K562 (cell line): ENCODE results near the gene MATCAP1. TPM values are rescaled to one million over a fixed set of nuclear protein-coding genes. Genes with fewer than 3 reads are reported as not detected.

Experiments
- ATAC-seq: fragments of 200-7000 bp; cut with Tn5 transposase; 3 replicates; pipeline ENCODE4 v1.9.1; 2020; ENCODE audit warnings: moderate library complexity
- BruUV-seq: library from RNA; stranded (reverse); fragments of 400-500 nt; replicated peaks from 2 replicates; lab custom pipeline; 2021; lab: Mats Ljungman, UMichigan
- CTCF ChIA-PET: fragments of 300-600 bp; formaldehyde crosslinking; extraction: SDS; loops from one replicate; lab custom pipeline; 2021; ENCODE audit warnings: low intra/inter-chr PET ratio; lab: Yijun Ruan, JAX
- POLR2A ChIA-PET: fragments of 300-600, 350-650 bp; sonication (Branson Sonifier 250); formaldehyde crosslinking; extraction: SDS; loops from one replicate; lab custom pipeline; 2021; ENCODE audit warnings: antibody characterized with exemption, inconsistent platforms; lab: Yijun Ruan, JAX
- DNase-seq, 4 experiments: peaks; one replicate each; pipeline versions ENCODE4 v3.0.0 to v3.0.0-alpha.2; 2011 to 2018; ENCODE audit warnings: low spot score in 3 of 4, mixed read lengths in 3 of 4; ENCODE audit errors: extremely low read depth in 1 of 4
- FAIRE-seq: peaks from 2 replicates; lab custom pipeline; 2011; peaks lifted over from hg19 to GRCh38; lab: Jason Lieb, UNC
- H2AFZ ChIP-seq: 2 replicates; pipeline ENCODE4 v1.6.0; 2011; ENCODE audit warnings: low read depth, low read length, control low read depth, inconsistent platforms
- H3K27ac ChIP-seq: fragments of 200-600 bp; 3 replicates; pipeline ENCODE4 v1.8.0; 2011; ENCODE audit warnings: low read depth, mild to moderate bottlenecking, control low read depth, inconsistent platforms, low read length, moderate library complexity, mixed read lengths; ENCODE audit errors: extremely low read depth
- H3K27me3 ChIP-seq, 2 experiments: fragments of 300-600 bp in 1 of 2; 2 replicates in 1 of 2; 3 replicates in 1 of 2; pipeline versions ENCODE4 v1.6.0 to v1.8.0; 2011; ENCODE audit warnings: inconsistent platforms in 2 of 2, low read length in 2 of 2, mild to moderate bottlenecking in 1 of 2, mixed read lengths in 1 of 2, moderate library complexity in 1 of 2; ENCODE audit not compliant: control insufficient read depth in 2 of 2, insufficient read depth in 2 of 2
- H3K36me3 ChIP-seq: fragments of 300-600 bp; 3 replicates; pipeline ENCODE4 v1.8.0; 2011; ENCODE audit warnings: mild to moderate bottlenecking, low read length, inconsistent platforms; ENCODE audit not compliant: control insufficient read depth, insufficient read depth
- H3K4me1 ChIP-seq, 2 experiments: fragments of 200-600 bp in 1 of 2; replicated peaks in 1 of 2; 2 replicates in 1 of 2; 3 replicates in 1 of 2; pipeline versions ENCODE4 v1.5.1 to v1.8.0; 2011; ENCODE audit warnings: inconsistent platforms in 2 of 2, low read length in 2 of 2, mild to moderate bottlenecking in 1 of 2, mixed read lengths in 1 of 2, moderate library complexity in 1 of 2; ENCODE audit not compliant: control insufficient read depth in 2 of 2, insufficient read depth in 2 of 2
- H3K4me2 ChIP-seq: 2 replicates; pipeline ENCODE4 v1.6.1; 2011; ENCODE audit warnings: low read length, control low read depth, inconsistent platforms, mixed read lengths; ENCODE audit not compliant: insufficient read depth
- H3K4me3 ChIP-seq: fragments of 200-600 bp; sonication (generic), shearing (Covaris generic); 2 replicates; pipeline ENCODE4 v1.5.1; 2016; ENCODE audit warnings: control low read depth, inconsistent platforms
- H3K79me2 ChIP-seq: fragments of 200-600 bp; 3 replicates; pipeline ENCODE4 v1.8.0; 2011; ENCODE audit warnings: low read length, inconsistent platforms; ENCODE audit not compliant: control insufficient read depth, insufficient read depth
- H3K9ac ChIP-seq, 2 experiments: 2 replicates each; pipeline versions ENCODE4 v1.6.0 to v1.6.1; 2011; ENCODE audit warnings: low read depth in 2 of 2, low read length in 2 of 2, control low read depth in 1 of 2, inconsistent platforms in 1 of 2, mild to moderate bottlenecking in 1 of 2, mixed read lengths in 1 of 2; ENCODE audit not compliant: insufficient read depth in 1 of 2
- H3K9me1 ChIP-seq: one replicate; pipeline ENCODE4 v1.6.0; 2011; ENCODE audit warnings: inconsistent platforms, mild to moderate bottlenecking, low read length, moderate library complexity; ENCODE audit not compliant: control insufficient read depth, insufficient read depth
- H3K9me3 ChIP-seq: replicated peaks from 2 replicates; pipeline ENCODE4 v1.5.1; 2011; ENCODE audit warnings: low read depth, low read length, inconsistent platforms; ENCODE audit not compliant: control insufficient read depth, insufficient read depth
- H4K20me1 ChIP-seq: replicated peaks from 2 replicates; pipeline ENCODE4 v1.6.1; 2011; ENCODE audit warnings: low read length, inconsistent platforms, mixed read lengths; ENCODE audit not compliant: control insufficient read depth, insufficient read depth
- ASH1L ChIP-seq: fragments of 450-650 bp; IDR thresholded peaks from 2 replicates; pipeline ENCODE4 v1.6.1; 2018; ENCODE audit warnings: borderline replicate concordance, mild to moderate bottlenecking, low read depth; ENCODE audit not compliant: partially characterized antibody
- CBFA2T3 ChIP-seq: fragments of 450-650 bp; IDR thresholded peaks from 2 replicates; pipeline ENCODE4 v1.6.1; 2017
- FOS ChIP-seq: IDR thresholded peaks from 3 replicates; pipeline ENCODE4 v1.6.1; 2011; ENCODE audit not compliant: insufficient read length; ENCODE audit errors: extremely low read depth
- FOXA3 ChIP-seq, 2 experiments: fragments of 450-650 bp in 1 of 2; sonication (generic) in 1 of 2; formaldehyde crosslinking; IDR thresholded peaks in 1 of 2; conservative IDR thresholded peaks in 1 of 2; 2 replicates each; pipeline versions ENCODE4 v1.4.0 to v1.8.0; 2020 to 2022; ENCODE audit warnings: mild to moderate bottlenecking in 2 of 2, missing genetic modification reagents in 1 of 2
- FOXK1 ChIP-seq: sonication (generic); formaldehyde crosslinking; IDR thresholded peaks from 2 replicates; pipeline ENCODE4 v1.8.0; 2022; ENCODE audit warnings: missing genetic modification reagents, mild to moderate bottlenecking, borderline replicate concordance
- HDGF ChIP-seq: fragments of 450-650 bp; IDR thresholded peaks from 2 replicates; pipeline ENCODE4 v1.6.1; 2016
- KDM2B ChIP-seq: fragments of 250-450 bp; sonication (Bioruptor Pico); IDR thresholded peaks from 2 replicates; pipeline ENCODE4 v1.8.0; 2021; ENCODE audit warnings: mild to moderate bottlenecking, moderate library complexity
- MEF2D ChIP-seq: conservative IDR thresholded peaks from 2 replicates; pipeline ENCODE4 v1.6.1; 2016; ENCODE audit warnings: low read depth, missing genetic modification characterization, missing compliant biosample characterization
- NCOR1 ChIP-seq: fragments of 450-650 bp; IDR thresholded peaks from 2 replicates; pipeline ENCODE4 v1.6.1; 2016; ENCODE audit warnings: mild to moderate bottlenecking, moderate library complexity
- NFRKB ChIP-seq: fragments of 450-650 bp; IDR thresholded peaks from 2 replicates; pipeline ENCODE4 v1.6.1; 2016; ENCODE audit warnings: low read depth
- PCBP1 ChIP-seq: fragments of 200-400 bp; formaldehyde crosslinking; IDR thresholded peaks from 2 replicates; pipeline ENCODE4 v1.6.1; 2018; ENCODE audit warnings: mild to moderate bottlenecking, low read depth, low read length; ENCODE audit not compliant: poor library complexity, severe bottlenecking
- RB1 ChIP-seq: fragments of 450-650 bp; IDR thresholded peaks from 2 replicates; pipeline ENCODE4 v1.6.1; 2017; ENCODE audit warnings: low read depth, mild to moderate bottlenecking
- RBM15 ChIP-seq: fragments of 200-400 bp; formaldehyde crosslinking; IDR thresholded peaks from 2 replicates; pipeline ENCODE4 v1.6.1; 2018; ENCODE audit warnings: mild to moderate bottlenecking, low read length, moderate library complexity; ENCODE audit not compliant: insufficient read depth
- SNIP1 ChIP-seq: fragments of 450-650 bp; IDR thresholded peaks from 2 replicates; pipeline ENCODE4 v1.7.1; 2017; ENCODE audit warnings: low read depth, mild to moderate bottlenecking
- STAT5A ChIP-seq: IDR thresholded peaks from 2 replicates; pipeline ENCODE4 v1.6.1; 2012; ENCODE audit warnings: low read length, inconsistent platforms, borderline replicate concordance
- TCF3 ChIP-seq: sonication (generic); formaldehyde crosslinking; IDR thresholded peaks from 2 replicates; pipeline ENCODE4 v1.4.0; 2020; ENCODE audit warnings: mild to moderate bottlenecking, missing genetic modification reagents
- WGBS: fragments of 100-300 bp; shearing (Covaris generic); methylation state at CpG from one replicate; pipeline ENCODE4 v1.1.6; 2016; ENCODE audit warnings: low coverage, mixed read lengths; ENCODE audit not compliant: insufficient coverage; ENCODE audit errors: missing lambda C conversion rate; 5-methylcytosine and 5-hydroxymethylcytosine counted together
- in situ Hi-C: fragments of 300-500 bp; cut with MboI; formaldehyde crosslinking; loops from 4 replicates; pipeline ENCODE4 v1.15.0; 2018; ENCODE audit warnings: inconsistent platforms, mixed read lengths
- intact Hi-C: fragments of 100-400 bp; cut with micrococcal nuclease; formaldehyde crosslinking; loops from 2 replicates; pipeline ENCODE4 v1.14.2; 2022
- polyA plus RNA-seq, 8 experiments: library from polyadenylated mRNA; depleted of rRNA in 4 of 8; stranded (reverse) in 5 of 8; unstranded in 3 of 8; fragments of >200 nt; fragmentation: Nextera tagmentation in 2 of 8; fragmentation: Illumina TruSeq in 1 of 8; extraction: Ambion mirVana in 2 of 8; extraction: Trizol in 1 of 8; gene quantifications; 2 replicates each; pipeline versions ENCODE4 v1.2.1 to v1.2.3, GENCODE V29; 2011 to 2014; ENCODE audit warnings: inconsistent platforms in 1 of 8, missing spikeins in 1 of 8
- total RNA-seq, 7 experiments: library from RNA; depleted of rRNA in 6 of 7; stranded (reverse); fragments of >200 nt in 6 of 7; fragmentation: Illumina TruSeq in 2 of 7; extraction: Trizol in 2 of 7; gene quantifications; 2 replicates each; pipeline versions ENCODE4 v1.2.1 to v1.2.3, GENCODE V29; 2011 to 2021; ENCODE audit warnings: low replicate concordance in 1 of 7
- TF ChIP-seq, protein P1 (sequence below): fragments of 250-450 bp; sonication (Bioruptor Pico); IDR thresholded peaks from 2 replicates; pipeline ENCODE4 v1.8.0; 2021; ENCODE audit warnings: moderate library complexity, mild to moderate bottlenecking, inconsistent platforms
- TF ChIP-seq, protein P2 (sequence below), 2 experiments: IDR thresholded peaks; 2 replicates each; pipeline ENCODE4 v1.6.1; 2012; ENCODE audit warnings: improper control_type of control experiment in 2 of 2, low read depth in 2 of 2, low read length in 2 of 2, borderline replicate concordance in 1 of 2
- TF ChIP-seq, protein P3 (sequence below): fragments of 250-450 bp; sonication (Bioruptor Pico); IDR thresholded peaks from 2 replicates; pipeline ENCODE4 v1.8.0; 2022; ENCODE audit warnings: moderate library complexity, mild to moderate bottlenecking, inconsistent platforms

Gene MATCAP1
- total and polyA plus RNA-seq, 9 of the 15 experiments (the other 6 are each of a cell fraction or from before 2014, with no cell fraction given): 3.4 to 20.5 (median 10.3) TPM

DNA sequence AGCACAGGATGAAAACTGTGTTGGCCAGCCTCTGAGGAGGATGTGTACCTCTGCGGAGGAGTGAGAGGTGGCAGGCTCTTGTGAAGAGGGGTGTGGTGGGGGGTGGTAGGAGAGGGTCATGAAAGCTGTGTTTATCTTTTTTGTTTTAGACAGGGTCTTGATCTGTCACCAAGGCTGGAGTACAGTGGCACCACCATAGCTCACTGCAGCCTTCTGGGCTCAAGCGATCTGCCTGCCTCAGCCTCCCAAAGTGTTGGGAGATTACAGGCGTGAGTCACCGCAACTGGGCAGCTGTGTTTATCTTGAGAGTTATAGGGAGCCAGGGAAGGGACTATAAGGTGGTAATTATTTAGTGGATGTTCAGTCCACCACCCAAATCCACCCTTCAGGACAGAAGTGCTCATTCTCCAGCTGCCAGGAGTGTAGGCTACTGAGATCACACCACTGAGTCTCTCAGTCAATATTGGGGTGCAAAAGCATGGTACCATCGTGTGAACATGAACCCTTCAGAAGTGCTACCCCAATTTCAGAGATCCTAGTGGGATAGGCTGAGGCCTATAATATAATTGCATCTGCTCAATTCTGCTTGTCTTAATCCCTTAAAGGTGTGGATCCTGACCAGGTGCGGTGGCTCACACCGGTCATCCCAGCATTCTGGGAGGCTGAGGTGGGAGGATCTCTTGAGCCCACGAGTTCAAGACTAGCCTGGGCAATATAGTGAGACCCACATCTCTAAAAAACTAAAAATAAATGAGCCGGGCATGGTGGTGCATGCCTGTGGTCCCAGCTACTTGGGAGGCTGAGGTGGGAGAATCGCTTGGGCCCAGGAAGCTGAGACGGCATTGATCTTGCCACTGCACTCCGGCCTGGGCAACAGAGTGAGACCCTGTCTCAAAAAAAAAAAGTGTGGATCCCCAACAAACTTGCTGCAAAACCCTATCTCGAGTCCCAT lies 7.0 kb upstream of the MATCAP1 start:
- CTCF ChIA-PET: no interaction called here
- TF ChIP-seq RB1: no peak
- no peak for TF ChIP-seq NFRKB
- TF ChIP-seq FOXK1 (CRISPR knock-in tag): no peak
- no peak for TF ChIP-seq PCBP1
- no peak for TF ChIP-seq KDM2B (CRISPR knock-in tag)
- TF ChIP-seq FOXA3 (CRISPR knock-in tag; conservative IDR thresholded peaks at IDR 0.05 in 1 of 2, IDR thresholded peaks at IDR 0.05 in 1 of 2): peak; percentile 27 to 88; a peak in 2 of 4 replicates
- no peak for TF ChIP-seq RBM15
- TF ChIP-seq HDGF: no peak
- no peak for TF ChIP-seq SNIP1
- TF ChIP-seq, protein P1, sequence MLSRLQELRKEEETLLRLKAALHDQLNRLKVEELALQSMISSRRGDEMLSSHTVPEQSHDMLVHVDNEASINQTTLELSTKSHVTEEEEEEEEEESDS (CRISPR knock-in tag): no peak
- TF ChIP-seq, protein P2, sequence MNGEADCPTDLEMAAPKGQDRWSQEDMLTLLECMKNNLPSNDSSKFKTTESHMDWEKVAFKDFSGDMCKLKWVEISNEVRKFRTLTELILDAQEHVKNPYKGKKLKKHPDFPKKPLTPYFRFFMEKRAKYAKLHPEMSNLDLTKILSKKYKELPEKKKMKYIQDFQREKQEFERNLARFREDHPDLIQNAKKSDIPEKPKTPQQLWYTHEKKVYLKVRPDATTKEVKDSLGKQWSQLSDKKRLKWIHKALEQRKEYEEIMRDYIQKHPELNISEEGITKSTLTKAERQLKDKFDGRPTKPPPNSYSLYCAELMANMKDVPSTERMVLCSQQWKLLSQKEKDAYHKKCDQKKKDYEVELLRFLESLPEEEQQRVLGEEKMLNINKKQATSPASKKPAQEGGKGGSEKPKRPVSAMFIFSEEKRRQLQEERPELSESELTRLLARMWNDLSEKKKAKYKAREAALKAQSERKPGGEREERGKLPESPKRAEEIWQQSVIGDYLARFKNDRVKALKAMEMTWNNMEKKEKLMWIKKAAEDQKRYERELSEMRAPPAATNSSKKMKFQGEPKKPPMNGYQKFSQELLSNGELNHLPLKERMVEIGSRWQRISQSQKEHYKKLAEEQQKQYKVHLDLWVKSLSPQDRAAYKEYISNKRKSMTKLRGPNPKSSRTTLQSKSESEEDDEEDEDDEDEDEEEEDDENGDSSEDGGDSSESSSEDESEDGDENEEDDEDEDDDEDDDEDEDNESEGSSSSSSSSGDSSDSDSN (IDR thresholded peaks at IDR 0.05; ENCODE audit: borderline replicate concordance in 1 of 2, low read depth in 2 of 2, low read length in 2 of 2): peak in 1 of 2 experiments; percentile 91; a peak in 2 of 4 replicates
- peak; percentile 40; the same call in 1 of the 2 replicates for TF ChIP-seq NCOR1
- no peak for TF ChIP-seq MEF2D (tag)
- peak; percentile 14 for TF ChIP-seq FOS
- no peak for TF ChIP-seq ASH1L
- peak; percentile 43; the same call in 1 of the 2 replicates for TF ChIP-seq STAT5A
- TF ChIP-seq, protein P3, sequence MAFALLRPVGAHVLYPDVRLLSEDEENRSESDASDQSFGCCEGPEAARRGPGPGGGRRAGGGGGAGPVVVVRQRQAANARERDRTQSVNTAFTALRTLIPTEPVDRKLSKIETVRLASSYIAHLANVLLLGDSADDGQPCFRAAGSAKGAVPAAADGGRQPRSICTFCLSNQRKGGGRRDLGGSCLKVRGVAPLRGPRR (CRISPR knock-in tag): no peak
- peak; percentile 87 for TF ChIP-seq CBFA2T3
- TF ChIP-seq TCF3 (CRISPR knock-in tag): peak; percentile 68

More for the DNA sequence above, 7.0 kb upstream of the MATCAP1 start:
- Histone ChIP-seq H3K27me3 (no peaks in the 10 kb centered on the region), H3K4me3 (no peak overlapping the region), H2AFZ (peak overlapping the region; percentile 88), H3K36me3 (peaks cover 30% of the 10 kb centered on the region), H3K4me2 (peak overlapping the region; percentile 97), H3K27ac (peak overlapping the region; percentile 11; the same call in 1 of the 3 replicates), H3K9me1 (no peaks in the 10 kb centered on the region), H3K79me2 (peaks cover 42% of the 10 kb centered on the region), H3K9ac (peak overlapping the region; percentile 19 to 24; a peak in 1 of 4 replicates), H4K20me1 (0 out of 2 replicates have a peak, but pooled peaks cover 2% of the 10 kb centered on the region), H3K9me3 (no peaks in the 10 kb centered on the region), H3K4me1 (peaks cover 39 to 71% of the 10 kb centered on the region in 2 experiments)
- intact Hi-C loops: loop anchor here (5.0 kb wide), 1 partner anchor 37 kb away; the partner anchor contains the start of gene TMEM208
- 38% methylated on average over 13 of the region's 13 CpGs for WGBS
- DNase-seq (peak in 1 of 4 experiments; percentile 73), ATAC-seq (peak; percentile 26), FAIRE-seq (peak; percentile 85)
- POLR2A ChIA-PET: interaction anchor here (0.6 to 1.1 kb wide), 6 partner anchors 30 to 172 kb away, joined by 3 to 4 read pairs (median 4); partner anchors contain the start of genes FBXL8, TMEM208 and TRADD
- in situ Hi-C loops: no loop called here
- BruUV-seq: no TSS peak
